Peyer's patch (tissue), 4 donors: ENCODE data around the gene ANO4.

ENCODE experiments used
- POLR2A ChIP-seq, 2 donors: fragments of 450-650 bp; IDR thresholded peaks; one replicate each; pipeline ENCODE4 v1.5.1; 2017; ENCODE audit warnings: antibody characterized with exemption in 2 of 2, mild to moderate bottlenecking in 2 of 2, moderate library complexity in 2 of 2
- TF ChIP-seq, protein P1 (sequence below), 6 experiments: fragments of 450-650 bp in 4 of 6; fragments of 200-600 bp in 2 of 6; sonication (generic) in 1 of 6; IDR thresholded peaks; one replicate each; pipeline ENCODE4 v1.5.1; 2017 to 2019; ENCODE audit warnings: antibody characterized with exemption in 6 of 6, mild to moderate bottlenecking in 3 of 6, moderate library complexity in 1 of 6

GRCh38 chr12:100942984-100943749 lies 148.6 kb downstream of the ANO4 start:
- TF ChIP-seq POLR2A (IDR thresholded peaks at IDR 0.05): no peak
- TF ChIP-seq, protein P1, sequence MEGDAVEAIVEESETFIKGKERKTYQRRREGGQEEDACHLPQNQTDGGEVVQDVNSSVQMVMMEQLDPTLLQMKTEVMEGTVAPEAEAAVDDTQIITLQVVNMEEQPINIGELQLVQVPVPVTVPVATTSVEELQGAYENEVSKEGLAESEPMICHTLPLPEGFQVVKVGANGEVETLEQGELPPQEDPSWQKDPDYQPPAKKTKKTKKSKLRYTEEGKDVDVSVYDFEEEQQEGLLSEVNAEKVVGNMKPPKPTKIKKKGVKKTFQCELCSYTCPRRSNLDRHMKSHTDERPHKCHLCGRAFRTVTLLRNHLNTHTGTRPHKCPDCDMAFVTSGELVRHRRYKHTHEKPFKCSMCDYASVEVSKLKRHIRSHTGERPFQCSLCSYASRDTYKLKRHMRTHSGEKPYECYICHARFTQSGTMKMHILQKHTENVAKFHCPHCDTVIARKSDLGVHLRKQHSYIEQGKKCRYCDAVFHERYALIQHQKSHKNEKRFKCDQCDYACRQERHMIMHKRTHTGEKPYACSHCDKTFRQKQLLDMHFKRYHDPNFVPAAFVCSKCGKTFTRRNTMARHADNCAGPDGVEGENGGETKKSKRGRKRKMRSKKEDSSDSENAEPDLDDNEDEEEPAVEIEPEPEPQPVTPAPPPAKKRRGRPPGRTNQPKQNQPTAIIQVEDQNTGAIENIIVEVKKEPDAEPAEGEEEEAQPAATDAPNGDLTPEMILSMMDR (IDR thresholded peaks at IDR 0.05): no peak
